HCT116 (cell line): ENCODE results near the gene TMC3. TPM values are rescaled to one million over a fixed set of nuclear protein-coding genes. Genes with fewer than 3 reads are reported as not detected.

ENCODE experiments used
- ATAC-seq: fragments of 200-7000 bp; cut with Tn5 transposase; 2 replicates; pipeline ENCODE4 v1.9.1; 2020; ENCODE audit warnings: mild to moderate bottlenecking, moderate library complexity
- BruUV-seq: library from RNA; stranded (reverse); fragments of 400-500 nt; replicated peaks from 2 replicates; lab custom pipeline; 2021; lab: Mats Ljungman, UMichigan
- CTCF ChIA-PET: fragments of 300-600 bp; sonication (Branson Sonifier 250); formaldehyde crosslinking; loops from one replicate; lab custom pipeline; 2021; ENCODE audit warnings: antibody characterized with exemption; lab: Charles Lee
- POLR2A ChIA-PET: fragments of 300-600, 350-600 bp; sonication (Branson Sonifier 250); formaldehyde crosslinking; loops from one replicate; lab custom pipeline; 2021; ENCODE audit warnings: antibody characterized with exemption; lab: Charles Lee
- RAD21 ChIA-PET, 2 experiments: fragments of 300-600 bp; sonication (Branson Sonifier 250); formaldehyde crosslinking; loops; one replicate each; lab custom pipeline; 2023; ENCODE audit warnings: low total read pairs in 2 of 2; ENCODE audit not compliant: uncharacterized antibody in 2 of 2, unreplicated experiment in 2 of 2, low non-redundant PET in 1 of 2; lab: Charles Lee
- DNase-seq: peaks from one replicate; pipeline ENCODE4 v3.0.0-alpha.2; 2010; ENCODE audit warnings: low read depth, low spot score
- H2AFZ ChIP-seq: fragments of 200-600 bp; shearing (Covaris generic), sonication (generic); 2 replicates; pipeline ENCODE4 v1.6.1; 2017; ENCODE audit warnings: low read depth, mixed run types, mixed read lengths, antibody characterized with exemption, low read length; ENCODE audit not compliant: poor library complexity, severe bottlenecking
- H3K27ac ChIP-seq: 2 replicates; pipeline ENCODE4 v1.5.1; 2012; ENCODE audit warnings: low read depth, low read length
- H3K27me3 ChIP-seq: fragments of 200-600 bp; sonication (generic); 2 replicates; pipeline ENCODE4 v1.6.1; 2016; ENCODE audit warnings: mixed run types, low read length, mixed read lengths; ENCODE audit not compliant: insufficient read depth
- H3K36me3 ChIP-seq, 2 experiments: fragments of 200-500 bp in 1 of 2; fragments of 200-600 bp in 1 of 2; sonication (Bioruptor generic) in 1 of 2; sonication (generic) in 1 of 2; 2 replicates each; pipeline versions ENCODE4 v1.5.1 to v1.6.1; 2014 to 2016; ENCODE audit warnings: low read length in 2 of 2, inconsistent platforms in 1 of 2, mixed read lengths in 1 of 2, mixed run types in 1 of 2; ENCODE audit not compliant: insufficient read depth in 2 of 2, control insufficient read depth in 1 of 2
- H3K4me1 ChIP-seq, 2 experiments: fragments of 200-600 bp in 1 of 2; sonication (generic) in 1 of 2; 2 replicates each; pipeline versions ENCODE4 v1.5.1 to v1.6.1; 2012 to 2017; ENCODE audit warnings: low read length in 2 of 2, inconsistent platforms in 1 of 2, mild to moderate bottlenecking in 1 of 2, mixed read lengths in 1 of 2, mixed run types in 1 of 2, moderate library complexity in 1 of 2; ENCODE audit not compliant: insufficient read depth in 2 of 2, control insufficient read depth in 1 of 2
- H3K4me2 ChIP-seq: fragments of 200-600 bp; sonication (generic); 2 replicates; pipeline ENCODE4 v1.6.1; 2017; ENCODE audit warnings: mixed run types, low read length, mixed read lengths
- H3K4me3 ChIP-seq, 2 experiments: fragments of 200-600 bp in 1 of 2; sonication (generic) in 1 of 2; replicated peaks in 1 of 2; 2 replicates each; pipeline ENCODE4 v1.5.1; 2011 to 2016; ENCODE audit warnings: low read length in 2 of 2, control low read depth in 1 of 2, low read depth in 1 of 2, mild to moderate bottlenecking in 1 of 2, mixed read lengths in 1 of 2, mixed run types in 1 of 2
- H3K79me2 ChIP-seq: fragments of 200-600 bp; sonication (generic); 2 replicates; pipeline ENCODE4 v1.6.1; 2017; ENCODE audit warnings: mild to moderate bottlenecking, mixed run types, low read length, moderate library complexity, mixed read lengths; ENCODE audit not compliant: insufficient read depth
- H3K9ac ChIP-seq: fragments of 200-600 bp; sonication (generic); 2 replicates; pipeline ENCODE4 v1.6.1; 2016; ENCODE audit warnings: low read length, mixed read lengths
- H3K9me2 ChIP-seq: fragments of 200-600 bp; sonication (generic), shearing (Covaris generic); 2 replicates; pipeline ENCODE4 v1.6.1; 2017; ENCODE audit warnings: mixed run types, mild to moderate bottlenecking, moderate library complexity; ENCODE audit not compliant: insufficient read depth
- H3K9me3 ChIP-seq, 2 experiments: fragments of 200-500 bp in 1 of 2; fragments of 200-600 bp in 1 of 2; sonication (Bioruptor generic) in 1 of 2; sonication (generic) in 1 of 2; 2 replicates each; pipeline ENCODE4 v1.6.1; 2014 to 2017; ENCODE audit warnings: low read length in 2 of 2, mixed read lengths in 2 of 2, inconsistent platforms in 1 of 2, low read depth in 1 of 2, mild to moderate bottlenecking in 1 of 2, mixed run types in 1 of 2, moderate library complexity in 1 of 2; ENCODE audit not compliant: control insufficient read depth in 1 of 2, insufficient read depth in 1 of 2
- H4K20me1 ChIP-seq: fragments of 200-600 bp; sonication (generic), shearing (Covaris generic); 2 replicates; pipeline ENCODE4 v1.6.1; 2017; ENCODE audit warnings: mixed run types, mild to moderate bottlenecking, moderate library complexity; ENCODE audit not compliant: insufficient read depth
- ATF3 ChIP-seq: IDR thresholded peaks from 2 replicates; pipeline ENCODE4 v1.6.1; 2012
- EZH2 ChIP-seq: fragments of 200-600 bp; sonication (generic); IDR thresholded peaks from 2 replicates; pipeline ENCODE4 v1.6.1; 2017; ENCODE audit warnings: antibody characterized with exemption, mixed run types
- EZH2phosphoT487 ChIP-seq: fragments of 200-600 bp; IDR thresholded peaks from 2 replicates; pipeline ENCODE4 v1.6.1; 2018; ENCODE audit warnings: antibody characterized with exemption, borderline replicate concordance
- MAX ChIP-seq: IDR thresholded peaks from 2 replicates; pipeline ENCODE4 v1.6.1; 2012
- POLR2AphosphoS5 ChIP-seq: IDR thresholded peaks from 2 replicates; pipeline ENCODE4 v1.6.1; 2011; ENCODE audit warnings: mild to moderate bottlenecking, low read depth, low read length, moderate library complexity
- TCF7L2 ChIP-seq: IDR thresholded peaks from 2 replicates; pipeline ENCODE4 v1.7.0; 2011; ENCODE audit warnings: borderline replicate concordance, inconsistent platforms; ENCODE audit not compliant: insufficient read depth, insufficient read length; ENCODE audit errors: extremely low read depth
- YY1 ChIP-seq: IDR thresholded peaks from 2 replicates; pipeline ENCODE4 v1.6.1; 2011; ENCODE audit warnings: low read length, low read depth, moderate library complexity, mild to moderate bottlenecking; ENCODE audit not compliant: insufficient replicate concordance; ENCODE audit errors: extremely low read depth
- ZFX ChIP-seq: fragments of 450-650 bp; IDR thresholded peaks from 2 replicates; pipeline ENCODE4 v1.6.1; 2017
- ZNF274 ChIP-seq: fragments of 200-500 bp; sonication (Bioruptor generic); IDR thresholded peaks from 2 replicates; pipeline ENCODE4 v1.6.1; 2014; ENCODE audit warnings: mild to moderate bottlenecking, low read depth, low read length, inconsistent platforms
- intact Hi-C: fragments of 100-400 bp; cut with micrococcal nuclease; formaldehyde crosslinking; loops from 2 replicates; pipeline ENCODE4 v1.10.0; 2022
- total RNA-seq: library from RNA; stranded (reverse); gene quantifications from one replicate; pipeline ENCODE4 v1.2.1, GENCODE V29; 2021; ENCODE audit not compliant: unreplicated experiment
- TF ChIP-seq, protein P1 (sequence below): IDR thresholded peaks from 2 replicates; pipeline ENCODE4 v1.6.1; 2012; ENCODE audit warnings: low read depth

TMC3 gene
- total RNA-seq, 1 experiment from 2014 or later: not detected

GRCh38 chr15:81334768-81335435 is 39.1 kb downstream of the TMC3 start (continued):
- TF ChIP-seq, protein P1, sequence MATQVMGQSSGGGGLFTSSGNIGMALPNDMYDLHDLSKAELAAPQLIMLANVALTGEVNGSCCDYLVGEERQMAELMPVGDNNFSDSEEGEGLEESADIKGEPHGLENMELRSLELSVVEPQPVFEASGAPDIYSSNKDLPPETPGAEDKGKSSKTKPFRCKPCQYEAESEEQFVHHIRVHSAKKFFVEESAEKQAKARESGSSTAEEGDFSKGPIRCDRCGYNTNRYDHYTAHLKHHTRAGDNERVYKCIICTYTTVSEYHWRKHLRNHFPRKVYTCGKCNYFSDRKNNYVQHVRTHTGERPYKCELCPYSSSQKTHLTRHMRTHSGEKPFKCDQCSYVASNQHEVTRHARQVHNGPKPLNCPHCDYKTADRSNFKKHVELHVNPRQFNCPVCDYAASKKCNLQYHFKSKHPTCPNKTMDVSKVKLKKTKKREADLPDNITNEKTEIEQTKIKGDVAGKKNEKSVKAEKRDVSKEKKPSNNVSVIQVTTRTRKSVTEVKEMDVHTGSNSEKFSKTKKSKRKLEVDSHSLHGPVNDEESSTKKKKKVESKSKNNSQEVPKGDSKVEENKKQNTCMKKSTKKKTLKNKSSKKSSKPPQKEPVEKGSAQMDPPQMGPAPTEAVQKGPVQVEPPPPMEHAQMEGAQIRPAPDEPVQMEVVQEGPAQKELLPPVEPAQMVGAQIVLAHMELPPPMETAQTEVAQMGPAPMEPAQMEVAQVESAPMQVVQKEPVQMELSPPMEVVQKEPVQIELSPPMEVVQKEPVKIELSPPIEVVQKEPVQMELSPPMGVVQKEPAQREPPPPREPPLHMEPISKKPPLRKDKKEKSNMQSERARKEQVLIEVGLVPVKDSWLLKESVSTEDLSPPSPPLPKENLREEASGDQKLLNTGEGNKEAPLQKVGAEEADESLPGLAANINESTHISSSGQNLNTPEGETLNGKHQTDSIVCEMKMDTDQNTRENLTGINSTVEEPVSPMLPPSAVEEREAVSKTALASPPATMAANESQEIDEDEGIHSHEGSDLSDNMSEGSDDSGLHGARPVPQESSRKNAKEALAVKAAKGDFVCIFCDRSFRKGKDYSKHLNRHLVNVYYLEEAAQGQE: no peak
- no peak for TF ChIP-seq ZNF274
- TF ChIP-seq EZH2phosphoT487: no peak
- no peak for TF ChIP-seq POLR2AphosphoS5
- TF ChIP-seq YY1: no peak
- TF ChIP-seq MAX: no peak
- no peak for TF ChIP-seq TCF7L2
- no peak for TF ChIP-seq ZFX
- TF ChIP-seq EZH2: no peak
- no peak for TF ChIP-seq ATF3

DNA sequence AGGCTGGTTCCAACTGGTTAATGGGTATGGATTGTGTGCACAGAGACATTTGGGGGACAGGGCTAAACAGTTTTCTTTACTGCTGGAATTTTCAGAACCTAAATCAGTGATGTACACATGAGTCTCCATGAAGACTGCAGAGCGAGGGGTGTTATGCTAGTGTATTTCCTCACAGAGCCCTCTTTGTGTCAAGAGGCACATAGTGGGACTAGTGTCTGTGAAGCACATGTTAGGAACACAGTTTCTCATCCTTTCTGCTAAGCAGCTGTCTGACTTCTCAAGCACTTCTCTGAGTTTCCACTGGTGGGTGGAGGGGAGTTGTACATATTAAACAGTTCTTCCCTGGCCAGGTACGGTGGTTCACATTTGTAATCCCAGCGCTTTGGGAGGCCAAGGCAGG is 40.6 kb downstream of the TMC3 start:
- Histone ChIP-seq H3K79me2 (no peaks in the 10 kb centered on the region), H3K36me3 (no peaks in the 10 kb centered on the region), H3K4me1 (peaks cover 6 to 8% of the 10 kb centered on the region in 2 experiments), H3K4me2 (no peak overlapping the region), H4K20me1 (no peaks in the 10 kb centered on the region), H3K9me3 (no peaks in the 10 kb centered on the region), H2AFZ (no peak overlapping the region), H3K27ac (no peak overlapping the region), H3K9ac (no peak overlapping the region), H3K27me3 (no peaks in the 10 kb centered on the region), H3K9me2 (no peaks in the 10 kb centered on the region), H3K4me3 (no peak overlapping the region)
- CTCF ChIA-PET: no interaction called here
- intact Hi-C loops: no loop called here
- DNase-seq (no peak), ATAC-seq (no peak)
- POLR2A ChIA-PET: no interaction called here
- no TSS peak for BruUV-seq
- no peak for TF ChIP-seq ATF3
- TF ChIP-seq, all 23 proteins: peak for 0
- RAD21 ChIA-PET: no interaction called here
